Right lung (tissue), 5 donors: ENCODE data around the gene RBM4B. TPM values are rescaled to one million over a fixed set of nuclear protein-coding genes. Genes with fewer than 3 reads are reported as not detected.

Experiments
- DNase-seq, 2 donors: peaks; one replicate each; pipeline ENCODE4 v3.0.0-alpha.2; 2013
- polyA plus RNA-seq, 5 donors: library from polyadenylated mRNA; unstranded; fragments of 120-200 nt; gene quantifications; one replicate each; pipeline versions ENCODE4 v1.2.1 to v1.2.3, GENCODE V29; 2013; ENCODE audit warnings: inconsistent platforms in 1 of 5, low replicate concordance in 1 of 5; ENCODE audit not compliant: insufficient read length in 5 of 5, insufficient read depth in 1 of 5

Gene RBM4B
- polyA plus RNA-seq, 5 donors, result 68.7 to 81.9 (median 76.5) TPM

- no peak for DNase-seq
Observed at GRCh38 chr11:66708701-66709100, 31.0 kb upstream of the RBM4B start.

DNA sequence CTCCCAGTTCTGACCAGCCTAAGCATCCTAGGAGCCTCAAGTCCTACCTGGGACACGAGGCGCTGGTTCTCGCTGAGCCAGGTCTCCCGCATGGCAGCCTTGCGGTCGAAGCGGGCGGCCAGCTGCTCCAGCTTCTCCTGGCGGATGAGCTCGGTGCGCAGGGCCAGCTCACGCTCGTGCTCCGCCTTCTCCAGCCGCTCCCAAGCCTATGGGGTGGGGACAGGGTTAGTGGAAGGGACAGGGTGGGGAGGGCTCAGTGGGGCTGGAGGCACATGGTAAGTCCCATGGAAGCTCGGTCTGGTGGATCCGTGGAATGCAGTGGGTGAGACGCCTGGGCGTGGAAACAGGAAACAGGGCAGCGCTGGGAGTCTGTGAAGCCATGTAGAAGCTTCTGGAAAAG, 30.4 kb upstream of the RBM4B start:
- no peak for DNase-seq

DNA sequence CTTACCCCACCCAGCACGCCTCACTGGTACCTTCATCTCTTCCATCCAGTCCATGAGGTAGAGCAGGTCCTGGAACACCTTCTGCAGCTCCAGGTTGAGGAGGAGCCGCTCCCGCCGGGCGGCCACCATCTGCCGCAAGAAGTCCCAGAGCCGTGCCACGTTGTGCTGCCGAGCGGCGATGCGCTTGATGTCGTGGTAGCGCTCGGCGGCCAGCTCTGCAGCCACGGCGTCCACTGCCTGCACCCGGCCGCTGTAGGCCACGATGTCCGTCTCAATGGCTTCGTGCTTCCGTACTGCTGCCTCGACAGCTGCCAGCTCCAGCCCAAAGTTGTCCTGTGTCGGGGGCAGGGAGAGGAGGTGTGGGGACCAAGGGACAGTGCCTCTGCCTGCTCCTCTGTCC, 29.8 kb upstream of the RBM4B start:
- DNase-seq, result no peak

DNA sequence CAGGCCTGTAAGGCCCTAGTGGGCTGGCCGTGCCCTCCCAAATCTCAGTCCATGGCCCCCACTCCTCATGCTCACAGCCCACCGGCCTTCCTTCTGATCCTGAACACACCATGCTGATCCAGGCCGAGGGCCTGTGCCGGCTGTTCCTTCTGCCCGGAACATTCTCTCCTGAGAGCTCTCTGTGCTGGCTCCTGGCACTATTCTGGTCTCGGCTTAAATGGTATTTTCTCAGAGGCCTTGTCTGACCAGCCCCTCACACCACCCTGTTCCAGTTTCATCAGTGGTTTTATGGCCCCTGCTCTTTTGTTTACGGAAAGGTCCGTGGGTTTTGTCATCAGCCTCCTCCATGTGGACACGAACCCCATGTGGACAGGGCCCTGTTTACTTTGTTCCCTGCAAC, 29.3 kb upstream of the RBM4B start:
- DNase-seq, result no peak

- DNase-seq, result no peak
Observed at GRCh38 chr11:66705587-66706335, 28.1 kb upstream of the RBM4B start.

DNA sequence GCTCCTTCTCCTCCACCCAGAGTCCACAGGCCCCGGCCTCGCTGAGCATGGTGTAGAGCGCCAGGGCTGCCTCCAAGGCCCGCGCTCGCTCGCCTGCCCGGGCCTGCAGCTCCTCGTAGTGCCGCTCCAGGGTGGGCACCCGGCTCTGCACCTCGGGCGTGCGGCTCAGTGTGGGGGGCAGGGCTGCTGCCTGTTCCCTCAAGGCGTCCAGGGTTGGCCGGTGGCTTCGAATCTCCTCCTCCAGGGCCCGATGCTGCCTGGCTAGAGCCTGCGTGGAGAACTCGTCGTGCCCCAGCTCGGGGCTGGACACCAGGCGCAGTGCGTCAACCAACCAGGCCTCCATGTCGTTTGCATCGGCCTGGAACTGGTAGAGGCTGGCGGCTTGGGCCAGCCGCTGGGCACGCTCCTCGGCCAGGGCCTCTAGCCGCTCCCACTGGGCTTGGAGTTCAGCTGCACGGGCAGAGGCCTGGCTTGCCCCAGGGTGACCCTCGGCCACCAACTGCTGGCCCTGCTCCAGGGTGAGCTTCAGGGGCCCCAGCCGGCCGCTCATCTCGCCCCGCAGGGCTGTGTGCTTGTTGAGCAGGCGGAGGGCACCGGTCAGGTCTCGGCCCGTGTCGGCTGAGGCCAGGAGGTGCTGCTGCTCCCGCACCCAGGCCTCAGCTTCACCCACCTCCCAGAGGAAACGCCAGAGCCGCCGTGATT, 27.1 kb upstream of the RBM4B start:
- DNase-seq, result no peak

DNA sequence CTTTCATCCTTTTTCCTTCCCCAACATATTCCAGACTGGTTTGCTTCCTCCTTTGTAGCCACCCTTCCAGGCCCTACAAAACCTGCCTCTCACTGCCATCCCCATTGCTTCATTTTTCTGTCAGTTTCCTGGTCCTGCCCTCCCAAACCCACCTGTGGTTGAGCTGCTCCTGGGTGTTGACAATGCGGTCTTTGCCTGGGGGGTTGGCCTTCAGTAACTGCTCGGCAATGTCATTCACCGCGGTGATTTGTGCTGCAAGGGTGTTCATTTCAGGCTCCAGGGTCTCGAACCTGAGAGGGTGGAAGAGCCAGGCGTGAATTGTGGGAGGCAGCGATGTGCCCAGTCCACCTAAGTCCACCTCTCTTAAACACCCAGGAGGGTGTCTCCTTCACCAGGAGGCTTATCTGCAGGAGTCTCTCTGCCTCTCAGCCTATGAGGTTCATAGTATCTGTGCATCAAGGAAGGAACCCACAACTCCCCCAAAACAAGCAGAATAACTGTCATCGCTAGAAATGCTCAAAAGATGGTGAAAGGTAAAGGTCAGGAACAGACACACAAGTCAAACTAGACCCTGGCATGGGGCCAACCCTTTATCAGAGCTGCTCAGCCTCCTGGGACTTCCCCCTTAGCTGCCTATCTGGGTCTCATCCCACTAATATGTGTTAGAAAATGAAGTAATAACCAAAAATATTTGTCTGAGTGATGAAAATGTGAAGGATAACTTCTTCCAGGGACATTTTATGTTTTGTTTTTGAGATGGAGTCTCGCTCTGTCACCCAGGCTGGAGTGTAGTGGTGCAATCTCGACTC, 23.9 kb upstream of the RBM4B start:
- no peak for DNase-seq

DNA sequence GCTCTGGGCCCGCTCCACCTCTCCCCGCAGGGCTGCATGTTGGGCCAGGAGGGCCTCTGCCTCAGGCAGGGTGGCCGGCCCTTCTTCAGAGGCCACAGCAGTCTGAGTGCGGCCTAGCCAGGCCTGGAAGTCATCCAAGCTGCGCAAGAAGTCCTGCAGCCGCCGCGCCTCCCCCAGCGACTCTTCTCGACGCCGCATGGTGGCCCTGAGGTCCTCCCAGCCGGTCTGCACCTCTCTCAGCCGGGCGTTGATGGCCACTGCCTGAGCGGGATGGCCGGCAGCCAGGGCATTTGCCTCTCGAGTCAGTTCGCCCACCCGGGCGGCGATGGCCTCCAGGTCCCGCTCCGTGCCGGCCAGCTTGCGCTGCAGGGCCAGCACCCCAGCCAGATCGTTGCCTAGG, 23.1 kb upstream of the RBM4B start:
- no peak for DNase-seq

- no peak for DNase-seq
Observed at GRCh38 chr11:66700337-66700736, 22.6 kb upstream of the RBM4B start.

- no peak for DNase-seq
Observed at GRCh38 chr11:66698491-66698890, 20.8 kb upstream of the RBM4B start.

DNA sequence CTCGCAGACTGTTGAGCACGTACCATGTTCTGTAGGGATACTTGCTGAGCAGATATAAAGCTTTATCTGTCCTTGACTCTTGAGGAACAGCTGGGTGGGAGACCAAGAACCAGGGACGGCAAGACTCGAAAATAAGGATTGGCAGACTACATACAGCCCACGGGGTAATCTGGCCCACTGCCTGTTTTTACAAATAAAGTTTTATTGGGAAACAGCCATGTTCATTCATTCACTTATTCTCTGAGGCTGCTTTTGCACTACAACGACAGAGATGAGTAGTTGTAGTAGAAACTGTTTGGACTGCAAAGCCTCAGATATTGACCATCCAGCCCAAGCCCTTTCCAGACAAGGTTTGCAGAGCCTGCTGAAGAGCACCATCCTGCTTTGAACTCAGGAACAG, 20.3 kb upstream of the RBM4B start:
- no peak for DNase-seq

DNA sequence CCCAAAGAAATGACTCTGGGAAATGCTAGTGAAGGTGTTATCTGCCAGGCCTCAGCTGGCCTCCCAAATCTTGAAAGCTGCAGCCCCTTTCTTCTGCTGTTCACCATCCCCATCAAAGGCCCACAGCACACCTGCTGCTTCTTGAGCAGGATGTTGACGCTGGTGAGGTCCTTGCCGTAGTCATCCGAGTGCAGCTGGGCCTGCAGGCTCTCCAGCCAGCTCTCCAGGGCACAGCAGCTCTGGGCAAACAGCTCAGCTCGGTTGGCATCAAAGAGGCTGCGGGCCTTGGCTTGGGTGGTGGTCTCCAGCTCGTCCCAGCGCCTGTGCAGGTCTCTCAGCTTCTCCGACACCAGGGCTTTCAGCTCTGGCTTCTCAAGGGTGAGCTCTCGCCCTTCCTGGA, 18.5 kb upstream of the RBM4B start:
- DNase-seq, result no peak

- peak; percentile 65 to 75 for DNase-seq
Observed at GRCh38 chr11:66694732-66695207, 17.1 kb upstream of the RBM4B start.

DNA sequence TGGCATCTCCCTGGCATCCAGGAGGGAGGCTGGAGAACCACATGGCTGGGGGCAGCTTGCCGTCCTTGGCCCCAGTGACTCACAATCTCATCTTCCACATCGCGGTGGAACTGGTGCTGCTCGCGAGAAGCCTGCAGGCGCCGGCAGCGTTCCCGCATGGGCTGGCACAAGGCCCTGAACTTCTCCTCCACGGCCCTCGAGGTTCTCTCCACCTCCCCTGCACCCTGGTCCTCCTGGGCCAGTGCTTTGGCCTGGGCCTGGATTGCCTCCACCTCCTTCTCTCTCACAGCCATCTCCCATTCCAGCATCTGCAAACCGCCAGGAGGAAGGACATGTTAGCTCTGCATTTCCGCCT, 16.3 kb upstream of the RBM4B start:
- DNase-seq, result no peak

GRCh38 chr11:66693356-66694055, 15.8 kb upstream of the RBM4B start:
- no peak for DNase-seq

- no peak for DNase-seq
Observed at GRCh38 chr11:66692871-66693331, 15.2 kb upstream of the RBM4B start.

DNA sequence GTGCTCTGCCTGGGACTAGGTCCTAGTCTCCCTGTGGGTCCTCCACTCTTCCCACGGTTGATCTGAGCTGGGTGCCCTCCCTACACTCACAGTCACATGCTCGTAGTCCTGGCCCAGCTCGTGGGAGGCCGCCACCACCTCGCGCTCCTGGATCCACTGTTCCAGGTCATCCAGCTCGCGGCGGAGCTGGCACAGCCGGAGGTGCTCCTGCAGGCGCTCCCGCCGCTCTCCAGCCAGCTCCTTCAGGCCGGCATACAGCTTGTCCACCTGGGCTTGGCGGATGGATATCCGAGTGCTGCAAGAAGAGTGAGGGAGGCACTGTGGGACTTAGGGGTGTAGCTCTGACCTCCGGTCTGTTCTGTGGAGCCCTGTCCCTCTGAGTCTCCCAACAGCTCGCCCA, 14.8 kb upstream of the RBM4B start:
- no peak for DNase-seq

GRCh38 chr11:66691311-66691980, 13.8 kb upstream of the RBM4B start:
- DNase-seq, result no peak

- DNase-seq, result no peak
Observed at GRCh38 chr11:66689661-66690590, 12.2 kb upstream of the RBM4B start.
